HG03460 (cell line): ENCODE measurements around the gene NOVA2.

Experiments
- ATAC-seq: cut with Tn5 transposase; IDR thresholded peaks from one replicate; pipeline ENCODE4 v1.9.1; 2021; ENCODE audit not compliant: unreplicated experiment

The NOVA2 gene

DNA sequence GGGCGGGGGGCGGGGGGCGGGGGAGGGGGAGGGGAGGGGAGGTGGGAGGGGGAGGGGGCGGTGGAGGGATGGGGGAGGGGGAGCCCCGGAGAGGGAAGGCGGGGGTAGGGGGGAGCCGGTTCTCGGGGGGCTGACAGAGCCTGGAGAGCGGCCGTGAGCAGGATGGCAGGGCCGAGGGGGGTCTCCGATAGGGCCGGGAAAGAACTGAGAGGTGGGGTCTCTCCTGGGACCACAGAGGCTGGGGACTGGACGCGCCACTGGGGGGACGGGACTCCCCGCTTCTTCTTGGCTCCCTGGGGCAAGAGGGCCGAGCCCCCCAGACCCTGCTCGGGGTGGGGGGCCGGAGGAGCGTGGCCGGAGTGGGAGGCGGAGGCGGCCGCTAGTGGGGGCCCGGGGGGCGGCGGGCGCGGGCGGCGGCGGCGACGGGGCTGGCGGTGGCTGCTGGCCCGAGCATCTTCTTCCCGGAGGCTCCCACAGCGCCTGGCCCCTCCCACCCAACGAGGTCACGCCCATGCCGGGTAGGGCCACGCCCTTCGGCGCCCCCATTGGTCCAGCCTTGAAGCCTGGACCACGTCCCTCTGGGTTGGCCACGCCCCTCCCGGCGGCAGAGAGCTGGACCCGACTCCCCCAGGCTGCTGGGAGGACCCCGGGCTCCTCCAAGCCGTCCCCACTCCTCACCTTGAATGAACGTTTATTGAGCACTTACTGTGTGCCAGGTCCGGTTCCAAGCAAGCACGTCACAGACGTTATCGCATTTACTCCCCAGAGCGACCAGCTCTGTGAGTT lies at the start of gene NOVA2:
TSS of gene NOVA2 (minus strand) at position 313 of the 786 bp plus-strand sequence. CDS start 514 bp downstream, outside the sequence.
- ATAC-seq: no peak

DNA sequence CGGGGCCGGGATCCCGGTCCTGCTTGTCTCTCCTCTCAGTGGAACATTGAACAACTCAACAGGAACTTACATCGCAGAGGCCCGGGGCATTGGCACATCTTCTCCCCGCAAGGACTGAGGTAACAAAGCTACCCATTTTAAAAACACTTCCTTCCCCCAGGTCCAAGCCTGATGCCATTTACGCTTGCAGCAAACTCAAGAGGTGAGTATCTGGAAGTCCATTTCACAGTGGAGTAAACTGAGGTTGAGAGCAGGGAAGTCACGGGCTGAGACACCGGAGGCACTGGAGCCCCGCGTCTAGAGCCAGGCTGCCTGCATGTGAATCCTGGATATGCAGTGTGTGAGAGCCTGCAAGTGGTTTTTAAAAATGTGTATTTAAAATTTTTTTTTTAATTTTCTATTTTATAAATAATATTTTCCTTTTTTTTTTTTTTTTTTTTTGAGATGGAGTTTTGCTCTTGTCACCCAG lies 49.7 kb upstream of the NOVA2 start:
- ATAC-seq: no peak

DNA sequence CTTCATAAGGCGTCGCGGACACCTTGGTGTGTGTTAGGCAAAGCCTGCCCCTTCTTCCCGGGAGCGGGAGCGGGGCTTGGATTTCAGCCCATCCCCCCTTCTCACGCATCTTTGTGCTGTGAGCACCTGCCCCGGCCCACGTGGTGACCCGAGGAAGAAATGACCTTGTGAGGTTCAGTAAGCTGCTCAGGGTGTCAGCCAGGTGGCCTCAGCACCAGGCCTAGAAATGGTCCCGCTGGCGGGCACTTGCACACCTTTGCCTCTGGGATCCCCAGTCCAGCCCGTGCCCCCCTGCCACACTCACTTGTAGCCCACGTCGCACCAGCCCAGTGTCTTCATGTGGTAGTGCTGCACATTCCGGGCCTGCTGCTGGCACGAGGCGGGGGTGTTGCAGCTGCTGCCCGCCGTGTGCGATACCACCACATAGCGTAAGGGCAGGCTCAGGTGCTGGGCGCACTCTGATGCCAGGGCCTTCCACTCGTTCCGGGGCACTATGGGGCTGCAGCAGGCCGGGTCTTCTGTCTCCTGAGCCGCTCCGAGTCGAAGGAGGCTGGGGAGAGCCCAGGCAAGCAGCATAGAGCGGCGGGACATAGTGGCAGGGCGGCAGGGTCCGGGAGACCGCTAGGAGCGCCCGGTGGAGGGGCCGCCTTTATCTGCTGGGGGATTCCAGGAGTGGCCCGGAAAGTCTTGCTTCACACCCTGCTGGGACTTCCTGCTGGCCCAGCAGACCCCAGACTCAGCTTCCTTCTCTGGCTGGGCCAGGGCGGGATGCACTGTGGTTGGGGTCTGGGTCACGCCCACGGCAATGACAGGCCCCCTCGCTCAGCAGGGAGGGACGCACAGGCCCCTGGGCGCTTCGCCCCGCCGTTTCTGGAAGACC lies 49.0 kb upstream of the NOVA2 start, which contains the start of gene PGLYRP1:
TSS of gene PGLYRP1 (minus strand) at position 623 of the 880 bp plus-strand sequence. CDS start at position 591, 32 bp downstream.
- ATAC-seq: no peak

DNA sequence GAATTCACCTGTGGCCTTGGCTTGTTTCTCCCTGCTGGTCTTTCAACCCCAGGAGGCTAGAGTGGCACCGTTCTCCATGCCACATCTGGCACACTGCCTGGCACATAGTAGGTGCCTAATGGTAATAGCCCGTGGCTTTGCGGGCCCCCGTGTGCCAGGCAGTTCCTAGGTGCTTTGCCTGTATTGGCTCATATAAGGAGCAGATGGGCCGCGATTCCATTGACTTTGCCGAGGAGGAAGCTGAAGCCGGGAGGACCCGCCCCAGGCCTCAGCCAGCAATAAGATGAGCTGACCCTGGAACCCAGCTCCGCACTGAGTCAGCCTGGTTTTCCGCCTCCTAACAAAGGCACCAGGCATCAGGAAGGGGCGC lies 48.4 kb upstream of the NOVA2 start:
- ATAC-seq: no peak

GRCh38 chr19:46021531-46022041 lies 47.9 kb upstream of the NOVA2 start:
- no peak for ATAC-seq

GRCh38 chr19:46020819-46021125 lies 47.1 kb upstream of the NOVA2 start:
- ATAC-seq: no peak

- no peak for ATAC-seq
Measured at GRCh38 chr19:46019270-46019669, 45.6 kb upstream of the NOVA2 start.

DNA sequence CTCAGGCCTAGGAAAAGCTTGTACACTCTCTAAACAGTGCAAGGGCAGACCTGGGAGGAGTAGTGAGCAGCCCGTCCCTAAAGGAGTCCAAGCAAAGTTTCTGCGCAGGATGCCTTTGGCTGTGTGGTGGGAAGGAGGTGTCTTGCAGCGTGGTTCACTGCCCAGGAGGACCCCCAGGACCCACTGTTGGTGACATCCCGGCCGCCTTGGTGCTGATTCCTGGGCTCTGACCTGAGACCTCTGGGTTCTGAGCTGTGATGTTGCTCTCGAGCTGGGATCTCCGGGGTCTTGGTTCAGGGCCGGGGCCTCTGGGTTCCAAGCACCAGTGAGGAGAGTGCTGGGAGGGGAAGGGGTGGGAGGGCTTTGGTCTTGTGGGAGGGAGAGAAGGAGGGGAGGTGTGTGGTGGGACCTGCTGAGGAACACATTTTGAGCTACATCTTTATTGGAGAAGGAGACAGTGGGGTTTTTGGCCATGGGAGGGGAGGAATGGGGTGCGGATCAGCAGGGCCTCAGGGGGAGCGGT lies 45.1 kb upstream of the NOVA2 start:
- ATAC-seq: no peak

DNA sequence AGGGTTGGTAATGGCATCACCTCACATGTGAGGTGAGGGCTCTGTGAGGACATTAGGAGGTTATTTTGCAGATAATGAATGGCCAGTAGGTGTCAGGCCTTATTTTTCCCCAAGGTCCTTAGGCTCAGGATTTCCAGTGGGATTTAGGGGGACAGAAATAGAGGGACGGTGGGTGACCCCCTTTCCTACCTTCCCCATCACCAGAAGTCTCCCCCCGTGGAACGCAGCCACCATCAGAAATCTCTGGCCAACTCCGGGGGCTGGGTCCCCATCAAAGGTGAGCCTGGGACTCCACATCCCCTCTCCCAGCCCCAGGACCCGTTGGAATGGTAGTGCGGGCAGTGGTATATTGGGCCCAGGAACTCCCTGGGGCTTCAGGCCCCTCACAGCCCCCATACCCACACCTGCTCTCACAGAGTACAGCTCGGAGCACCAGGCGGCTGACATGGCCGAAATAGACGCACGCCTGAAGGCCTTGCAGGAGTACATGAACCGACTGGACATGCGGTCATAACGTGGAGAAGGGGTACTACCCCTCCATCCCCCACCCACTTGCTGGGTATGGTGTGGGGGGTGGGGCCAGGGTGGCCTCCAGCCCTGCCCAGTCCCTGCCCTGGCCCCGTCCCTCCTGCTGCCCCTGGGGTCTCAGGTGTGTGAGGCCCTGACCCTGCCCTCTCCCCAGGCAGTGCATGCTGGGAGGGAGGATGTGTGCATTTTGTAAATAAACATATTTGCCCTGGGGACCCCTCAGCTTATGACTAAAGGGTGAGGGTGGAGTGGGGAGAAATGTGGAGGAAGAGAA lies 44.4 kb upstream of the NOVA2 start:
- ATAC-seq: no peak

DNA sequence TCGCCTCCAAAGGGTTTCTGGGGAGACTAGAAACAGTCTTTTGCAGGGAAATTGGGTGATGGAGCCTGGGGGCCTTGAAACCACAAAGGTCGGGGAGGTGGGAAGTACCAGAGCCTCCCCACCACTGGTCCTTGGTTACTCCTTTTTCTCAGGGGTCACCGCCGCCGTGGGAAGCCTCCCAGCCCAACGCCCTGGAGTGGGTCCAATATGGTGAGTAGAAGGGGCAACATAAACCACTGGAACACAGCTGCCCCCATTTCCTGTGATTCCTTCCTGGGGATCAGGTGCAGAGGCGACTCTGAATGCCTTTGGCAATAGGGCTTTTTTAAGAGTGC lies 43.4 kb upstream of the NOVA2 start:
- ATAC-seq: no peak

- ATAC-seq: no peak
Measured at GRCh38 chr19:46016426-46017094, 42.9 kb upstream of the NOVA2 start.

DNA sequence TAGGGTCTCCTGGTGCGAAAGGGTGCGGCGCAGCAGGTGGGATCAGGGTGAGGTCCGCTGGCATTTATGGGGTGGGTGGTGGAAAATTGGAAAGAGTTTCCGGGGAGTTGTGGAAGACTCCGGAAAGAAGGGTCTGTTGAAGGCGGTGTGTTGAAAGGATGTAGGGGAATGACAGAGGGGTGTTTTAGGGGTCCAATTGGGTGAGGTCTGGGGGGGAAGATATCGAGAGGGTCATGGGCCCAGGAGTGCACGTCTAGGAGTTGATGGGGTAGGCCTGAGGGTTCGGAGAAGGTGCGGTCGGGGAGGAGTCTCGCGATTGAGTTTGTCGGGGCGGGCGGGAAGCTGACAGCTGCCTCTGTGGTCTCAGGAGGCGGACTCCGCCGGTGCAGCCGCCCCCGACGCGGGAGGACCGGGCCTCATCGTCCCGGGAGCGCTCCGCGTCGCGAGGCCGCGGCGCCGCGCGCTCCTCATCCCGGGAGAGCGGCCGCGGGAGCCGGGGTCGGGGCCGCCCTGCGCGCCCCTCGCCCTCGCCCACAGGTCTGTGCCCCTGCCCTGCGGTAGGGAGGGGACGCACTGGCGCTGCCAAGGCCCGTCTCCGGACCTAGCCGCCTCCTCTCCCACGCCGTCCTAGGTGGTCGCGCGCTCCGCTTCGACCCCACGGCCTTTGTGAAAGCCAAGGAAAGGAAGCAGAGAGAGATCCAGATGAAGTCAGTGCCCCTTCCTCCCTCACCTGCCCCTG lies 42.2 kb upstream of the NOVA2 start:
- no peak for ATAC-seq

- ATAC-seq: no peak
Measured at GRCh38 chr19:46014941-46015686, 41.4 kb upstream of the NOVA2 start.

DNA sequence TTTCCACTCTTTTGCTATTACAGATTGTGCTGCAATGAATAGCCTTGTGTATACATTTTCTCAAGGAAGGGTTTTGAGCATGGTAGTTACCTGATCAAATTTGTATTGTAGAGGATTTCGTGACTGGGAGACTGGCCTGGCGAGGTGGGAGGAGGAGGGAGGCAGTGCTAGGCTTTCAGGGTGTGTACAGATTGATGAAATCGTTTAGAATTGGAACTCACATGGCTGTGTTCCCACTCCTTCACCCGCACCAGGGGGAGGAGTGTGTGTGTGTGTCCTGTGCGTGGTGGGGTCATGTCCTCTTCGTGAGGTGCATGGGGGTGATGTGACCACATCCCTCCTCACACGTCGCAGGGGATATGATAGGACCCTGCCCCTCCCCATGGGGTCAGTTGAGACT lies 40.9 kb upstream of the NOVA2 start:
- ATAC-seq: no peak

DNA sequence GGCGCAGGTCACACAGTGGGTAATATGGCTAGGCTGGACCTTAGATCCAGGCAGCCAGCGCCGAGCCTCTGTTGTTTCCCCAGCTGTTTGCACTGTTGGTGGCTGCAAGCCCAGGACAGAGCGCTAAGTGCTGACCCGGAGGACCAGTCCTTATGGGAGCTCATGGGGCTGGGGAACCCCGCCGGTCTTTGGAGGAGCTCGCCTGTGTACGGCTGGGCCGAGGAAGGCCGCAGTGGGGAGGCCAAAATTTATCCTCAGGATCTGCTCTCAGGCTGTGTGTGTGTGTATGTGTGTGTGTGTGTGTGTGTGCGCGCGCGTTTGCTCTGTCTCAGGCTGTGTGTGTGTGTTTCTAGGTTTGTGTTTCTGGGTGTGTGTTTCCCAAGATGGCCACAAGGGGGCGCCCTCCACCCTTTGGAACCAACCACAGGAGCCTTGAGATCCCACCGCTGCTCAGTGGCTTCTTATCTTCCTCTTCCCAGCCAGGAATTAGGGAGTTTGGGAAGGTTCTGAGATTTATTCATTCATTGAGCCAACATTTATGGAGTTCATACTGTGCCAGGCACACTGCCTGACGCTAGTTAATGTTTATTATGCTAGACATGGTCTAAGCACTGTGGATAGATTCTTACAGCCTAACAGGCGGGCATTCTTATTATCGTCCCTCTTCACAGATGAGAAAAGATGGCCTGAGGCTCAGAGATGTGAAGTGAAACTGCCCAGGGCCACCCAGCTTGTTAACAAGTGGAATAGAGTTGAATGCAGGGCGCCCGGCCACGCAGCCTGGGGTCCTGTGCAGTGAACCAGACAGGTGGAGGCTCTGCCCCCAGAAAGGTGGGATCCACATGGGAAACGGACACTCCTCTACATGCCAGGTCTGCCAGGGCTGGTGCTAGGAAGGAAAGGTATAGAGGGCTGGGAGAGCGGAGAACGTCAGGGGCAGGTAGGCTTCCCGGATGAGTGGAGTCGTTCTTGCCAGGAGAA lies 36.2 kb upstream of the NOVA2 start:
- ATAC-seq: no peak

- ATAC-seq: no peak
Measured at GRCh38 chr19:46006411-46006810, 32.7 kb upstream of the NOVA2 start.

- ATAC-seq: no peak
Measured at GRCh38 chr19:46002678-46003275, 29.1 kb upstream of the NOVA2 start.
